Kidney glomerular epithelial cell (primary cell): ENCODE data around the gene GPR12.
"Not testable (repeated sequence)": the region's sequence is repeated elsewhere in the genome, so short reads cannot be mapped to it uniquely, and the experiment has no call there.

Experiments
- DNase-seq: peaks from one replicate; lab custom pipeline; 2025; lab: John Stamatoyannopoulos, UW

The GPR12 gene

DNA sequence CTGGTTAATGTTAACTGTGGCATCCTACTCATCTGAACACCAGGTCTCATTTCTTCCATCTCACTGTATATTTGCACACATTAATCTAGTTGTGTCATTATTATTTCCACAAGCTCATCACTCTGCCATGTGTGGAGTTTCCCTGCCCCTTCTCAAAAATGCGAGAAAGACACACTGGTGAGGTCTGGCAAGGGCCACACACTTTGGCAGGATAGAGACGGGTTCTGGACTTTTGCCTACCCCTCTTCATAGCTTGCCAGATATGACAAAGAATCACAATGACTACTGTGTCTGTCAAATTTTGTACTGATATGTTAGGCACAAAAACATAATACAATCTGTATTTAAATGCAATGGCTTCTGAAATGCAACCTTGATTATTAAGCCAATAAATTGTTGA is 12.9 kb downstream of the GPR12 start:
- no peak for DNase-seq

GRCh38 chr13:26743971-26744370 is 16.6 kb downstream of the GPR12 start:
- no peak for DNase-seq

GRCh38 chr13:26742691-26743358 is 17.8 kb downstream of the GPR12 start:
- DNase-seq: no peak

- DNase-seq: no peak
These were observed 24.9 kb downstream of the GPR12 start for GRCh38 chr13:26735677-26736076.

DNA sequence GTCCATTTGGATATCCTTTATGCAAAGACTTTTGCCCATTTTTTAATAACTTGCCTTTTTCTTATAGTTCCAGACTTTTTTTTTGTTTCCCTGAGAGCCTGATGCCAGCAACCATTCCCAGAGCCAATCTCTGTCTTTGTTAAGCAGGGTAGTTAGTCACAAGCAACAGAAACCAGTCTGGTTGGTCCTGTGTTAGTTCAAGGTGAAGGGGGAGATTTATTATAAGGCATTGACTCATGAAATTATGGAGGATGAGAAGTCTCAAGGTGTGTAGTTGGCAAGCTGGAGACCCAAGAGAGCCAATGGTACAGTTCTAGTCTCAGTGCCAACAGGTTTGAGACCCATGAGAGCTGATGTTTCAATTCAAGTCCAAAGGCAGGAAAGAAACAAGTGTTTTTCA is 33.0 kb downstream of the GPR12 start:
- DNase-seq: no peak

- no peak for DNase-seq
These were observed 33.5 kb downstream of the GPR12 start for GRCh38 chr13:26727122-26727521.

DNA sequence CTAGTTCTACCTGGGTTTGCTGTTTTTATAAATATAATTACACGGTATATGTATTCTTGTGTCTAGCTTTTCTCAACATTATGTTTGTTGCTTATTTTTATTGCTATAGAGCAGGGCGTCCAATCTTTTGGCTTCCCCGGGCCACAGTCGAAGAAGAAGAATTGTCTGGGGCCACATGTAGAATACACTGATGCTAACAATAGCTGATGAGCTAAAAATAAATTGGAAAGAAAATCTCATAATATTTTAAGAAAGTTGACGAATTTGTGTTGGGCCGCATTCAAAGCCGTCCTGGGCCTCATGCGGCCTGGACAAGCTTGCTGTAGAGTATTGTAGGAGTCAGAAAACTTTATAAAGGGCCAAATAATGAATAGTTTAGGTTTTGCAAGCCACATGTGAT is 33.9 kb downstream of the GPR12 start:
- DNase-seq: no peak

DNA sequence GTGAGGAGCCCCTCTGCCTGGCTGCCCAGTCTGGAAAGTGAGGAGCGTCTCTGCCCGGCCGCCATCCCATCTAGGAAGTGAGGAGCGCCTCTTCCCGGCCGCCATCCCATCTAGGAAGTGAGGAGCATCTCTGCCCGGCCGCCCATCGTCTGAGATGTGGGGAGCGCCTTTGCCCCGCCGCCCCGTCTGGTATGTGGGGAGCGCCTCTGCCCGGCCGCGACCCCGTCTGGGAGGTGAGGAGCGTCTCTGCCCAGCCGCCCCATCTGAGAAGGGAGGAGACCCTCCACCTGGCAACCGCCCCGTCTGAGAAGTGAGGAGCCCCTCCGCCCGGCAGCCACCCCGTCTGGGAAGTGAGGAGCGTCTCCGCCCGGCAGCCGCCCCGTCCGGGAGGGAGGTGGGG is 37.0 kb downstream of the GPR12 start:
- DNase-seq: not testable (repeated sequence)

DNA sequence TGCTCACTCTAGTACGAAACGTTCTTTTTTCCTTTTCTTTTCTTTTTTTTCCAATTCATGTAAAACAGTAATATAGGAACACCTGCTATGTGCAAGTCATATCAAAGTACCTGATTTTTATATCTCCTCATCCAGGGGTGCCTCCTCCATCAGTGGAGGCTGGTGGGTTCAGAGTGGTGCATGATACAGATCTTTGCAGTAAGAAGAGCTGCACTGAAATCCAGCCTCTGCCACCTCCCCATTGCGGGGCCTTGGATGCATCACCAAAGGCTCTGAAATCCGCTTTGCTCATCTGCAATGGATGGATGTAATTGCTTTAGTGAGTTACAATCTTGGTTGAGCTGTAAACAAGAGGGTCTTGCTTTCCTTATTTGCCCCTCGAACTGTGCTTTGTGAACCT is 38.3 kb downstream of the GPR12 start:
- no peak for DNase-seq

- no peak for DNase-seq
These were observed 39.1 kb downstream of the GPR12 start for GRCh38 chr13:26721251-26722121.

DNA sequence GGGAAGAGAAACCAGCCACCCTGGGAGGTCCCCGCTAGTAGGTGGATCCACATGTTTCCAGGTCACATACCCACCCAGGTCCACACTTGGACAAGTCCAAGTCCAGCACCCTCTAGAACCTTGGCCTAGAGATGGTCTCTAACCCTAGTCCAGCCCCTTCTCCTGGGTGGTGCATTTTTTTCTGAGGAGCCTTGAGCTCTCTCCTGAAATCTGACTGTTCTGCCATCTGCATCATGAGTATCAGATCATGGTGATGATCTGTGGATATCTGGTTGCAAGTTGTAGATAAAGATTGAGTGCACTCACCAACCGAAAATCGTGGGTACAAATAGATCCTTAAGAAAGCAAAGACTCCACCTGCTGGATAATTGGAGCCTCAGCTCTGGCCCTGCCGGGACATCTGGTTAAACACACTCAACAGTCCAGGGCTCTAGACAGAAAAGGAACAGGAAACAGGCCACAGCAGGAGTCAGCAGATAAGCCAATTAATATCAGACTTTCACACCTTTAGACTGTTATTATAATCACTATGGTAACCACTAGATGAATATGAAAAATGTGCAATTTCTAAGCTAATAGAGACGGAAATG is 41.1 kb downstream of the GPR12 start:
- DNase-seq: no peak

DNA sequence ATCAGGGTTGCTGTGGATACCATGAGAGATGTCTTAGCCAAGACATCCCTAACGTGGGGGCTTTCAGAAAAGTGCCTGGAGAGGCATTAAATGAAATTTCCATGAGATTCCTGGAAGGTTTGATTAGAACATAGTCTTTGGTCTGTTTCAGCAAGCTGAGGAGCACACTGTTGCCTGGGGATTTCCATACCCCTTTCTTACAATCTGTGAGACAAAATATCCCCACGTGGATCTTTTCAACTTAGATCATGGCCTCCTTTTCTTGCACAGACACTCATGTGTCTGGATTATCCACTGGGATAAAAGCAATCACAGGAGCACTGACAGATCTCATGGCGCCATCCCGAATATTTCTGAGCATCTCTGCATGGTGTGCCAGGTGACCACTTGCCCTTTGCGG is 41.7 kb downstream of the GPR12 start:
- no peak for DNase-seq

DNA sequence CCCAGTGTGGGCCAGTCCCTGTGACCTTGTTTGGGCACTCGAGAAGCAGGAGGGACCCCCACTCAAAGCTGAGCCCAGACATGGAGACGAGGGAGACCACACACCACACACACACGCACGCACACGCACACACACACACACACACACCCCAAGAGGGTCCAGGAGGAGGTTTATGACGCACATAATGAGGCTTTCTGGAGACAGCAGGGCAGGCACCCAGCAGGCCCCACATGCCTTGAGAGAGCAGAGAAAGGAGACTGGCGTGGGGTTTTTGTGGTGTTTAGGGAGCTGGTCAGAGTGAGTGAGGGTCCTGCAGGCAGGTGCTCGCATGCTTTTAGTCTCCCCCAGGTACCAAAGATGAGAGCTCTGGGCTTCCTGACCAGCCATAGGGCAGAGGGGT is 42.4 kb downstream of the GPR12 start:
- no peak for DNase-seq

DNA sequence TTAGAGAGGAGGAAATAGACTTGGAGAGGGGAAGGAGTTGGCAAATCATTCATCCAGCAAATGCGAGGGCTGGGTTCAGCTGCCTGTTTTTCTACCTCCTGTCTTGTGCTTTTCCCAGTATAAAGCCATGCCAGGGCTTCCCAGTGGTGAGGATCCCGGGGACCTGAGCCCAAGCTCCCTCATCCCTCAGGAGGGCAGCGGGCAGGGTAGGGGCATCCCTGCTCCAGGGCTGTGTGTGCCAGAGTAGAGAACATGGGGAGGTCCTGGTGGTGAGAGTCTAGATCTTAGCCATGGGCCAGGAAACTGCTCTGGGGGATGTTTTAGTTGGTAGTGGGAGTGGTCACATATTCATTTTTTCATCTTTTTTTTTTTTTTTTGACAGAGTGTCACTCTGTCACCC is 43.6 kb downstream of the GPR12 start:
- DNase-seq: no peak

- DNase-seq: no peak
These were observed 47.2 kb downstream of the GPR12 start for GRCh38 chr13:26713341-26713740.

DNA sequence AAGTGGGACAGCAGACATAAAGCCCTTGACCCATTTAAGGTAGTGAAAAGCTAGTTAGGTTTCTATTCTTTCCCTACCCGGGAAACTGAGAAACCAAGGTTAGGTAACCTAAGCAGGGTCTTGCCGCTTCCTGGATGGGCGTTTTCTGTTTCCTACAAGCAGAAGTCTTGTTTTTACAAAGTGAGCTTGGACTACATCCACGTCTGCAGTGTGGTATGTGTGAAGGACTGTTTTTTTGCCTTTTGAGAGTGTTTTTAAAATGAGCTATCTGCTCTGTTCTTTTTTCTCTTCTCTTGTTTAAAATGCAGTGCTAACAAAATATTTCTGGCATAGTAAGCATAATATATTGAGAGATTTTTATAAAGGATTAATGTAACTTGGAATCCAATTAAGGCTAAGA is 49.4 kb downstream of the GPR12 start:
- no peak for DNase-seq

DNA sequence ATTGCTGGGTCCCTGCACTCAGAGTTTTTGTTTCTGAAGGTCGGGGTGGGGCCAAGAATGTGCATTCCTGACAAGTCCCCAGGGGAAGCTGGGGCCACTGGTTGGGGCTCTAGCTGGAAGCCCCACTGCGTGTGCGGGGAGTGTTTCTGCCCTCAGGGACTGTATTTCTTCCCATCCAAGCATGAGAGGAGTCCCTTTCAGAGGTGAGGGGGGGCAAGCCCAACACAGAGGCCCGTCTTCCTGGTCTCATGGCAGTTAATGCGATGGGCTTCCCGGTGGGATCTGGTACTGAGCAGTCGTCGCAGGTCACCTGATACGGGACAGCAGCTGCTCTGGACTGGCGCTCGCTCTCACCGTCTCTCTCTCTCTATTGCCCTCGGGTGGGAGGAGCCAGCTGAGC is 50.4 kb downstream of the GPR12 start:
- DNase-seq: no peak

- no peak for DNase-seq
These were observed 51.1 kb downstream of the GPR12 start for GRCh38 chr13:26709461-26709860.

GRCh38 chr13:26708007-26708297 is 52.6 kb downstream of the GPR12 start:
- DNase-seq: no peak

- peak; percentile 24 for DNase-seq
These were observed 53.2 kb downstream of the GPR12 start for GRCh38 chr13:26707122-26708006.

DNA sequence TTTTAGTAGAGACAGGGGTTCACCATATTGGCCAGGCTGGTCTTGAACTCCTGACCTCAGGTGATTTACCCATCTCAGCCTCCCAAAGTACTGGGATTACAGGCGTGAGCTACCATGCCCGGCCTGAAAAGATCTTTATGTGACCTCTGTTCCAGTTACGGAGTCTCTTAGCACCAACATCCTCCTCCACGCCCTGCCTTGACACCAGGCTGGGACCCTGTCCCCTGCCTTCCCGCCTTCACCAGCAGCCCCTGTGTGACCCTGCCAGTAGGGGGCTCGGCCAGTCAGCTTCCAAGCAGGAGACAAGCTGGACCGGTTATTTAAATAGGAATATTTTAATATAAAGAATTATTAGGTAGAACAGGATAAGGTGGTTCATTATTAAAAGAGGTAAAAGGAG is 54.2 kb downstream of the GPR12 start:
- no peak for DNase-seq

DNA sequence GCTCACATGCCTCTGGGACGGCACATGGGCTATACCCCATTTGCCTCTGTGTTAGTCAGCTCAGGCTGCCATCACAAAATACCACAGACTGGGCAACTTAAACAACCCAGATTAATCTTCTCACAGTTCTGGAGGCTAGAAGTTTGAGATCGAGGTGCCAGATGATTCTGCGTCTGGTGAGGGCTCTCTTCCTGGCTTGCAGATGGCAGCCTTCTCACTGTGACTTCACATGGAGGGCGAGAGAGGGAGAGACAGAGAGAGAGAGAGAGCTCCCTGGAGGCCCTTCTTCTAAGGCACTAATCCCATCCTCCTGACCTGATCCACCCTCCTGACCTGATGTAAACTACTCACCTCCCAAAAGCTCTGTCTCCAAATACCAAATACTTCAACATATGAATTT is 55.0 kb downstream of the GPR12 start:
- DNase-seq: no peak
